Omental fat pad (tissue), 4 donors: ENCODE data around the gene IRX4. TPM values are rescaled to one million over a fixed set of nuclear protein-coding genes. Genes with fewer than 3 reads are reported as not detected.

Experiments used
- ATAC-seq: fragments of 150-250 bp; one replicate; pipeline ENCODE4 v1.9.1; 2016; ENCODE audit warnings: mild to moderate bottlenecking, moderate library complexity; ENCODE audit not compliant: low FRiP score
- DNase-seq: peaks from one replicate; pipeline ENCODE4 v3.0.0-alpha.2; 2019; ENCODE audit warnings: low spot score
- total RNA-seq, 4 donors: library from RNA; depleted of rRNA; stranded (reverse); fragments of >200 nt; gene quantifications; one replicate each; pipeline ENCODE4 v1.1.0, GENCODE V29; 2016
- TF ChIP-seq, protein P1 (sequence below), 3 donors: fragments of 450-650 bp; IDR thresholded peaks; one replicate each; pipeline ENCODE4 v1.5.1; 2016 to 2017; ENCODE audit warnings: antibody characterized with exemption in 3 of 3, mild to moderate bottlenecking in 3 of 3, moderate library complexity in 2 of 3

Gene IRX4
- total RNA-seq, 4 donors from 2014 or later, result not detected

- ATAC-seq (no peak), DNase-seq (no peak)
- TF ChIP-seq, protein P1, sequence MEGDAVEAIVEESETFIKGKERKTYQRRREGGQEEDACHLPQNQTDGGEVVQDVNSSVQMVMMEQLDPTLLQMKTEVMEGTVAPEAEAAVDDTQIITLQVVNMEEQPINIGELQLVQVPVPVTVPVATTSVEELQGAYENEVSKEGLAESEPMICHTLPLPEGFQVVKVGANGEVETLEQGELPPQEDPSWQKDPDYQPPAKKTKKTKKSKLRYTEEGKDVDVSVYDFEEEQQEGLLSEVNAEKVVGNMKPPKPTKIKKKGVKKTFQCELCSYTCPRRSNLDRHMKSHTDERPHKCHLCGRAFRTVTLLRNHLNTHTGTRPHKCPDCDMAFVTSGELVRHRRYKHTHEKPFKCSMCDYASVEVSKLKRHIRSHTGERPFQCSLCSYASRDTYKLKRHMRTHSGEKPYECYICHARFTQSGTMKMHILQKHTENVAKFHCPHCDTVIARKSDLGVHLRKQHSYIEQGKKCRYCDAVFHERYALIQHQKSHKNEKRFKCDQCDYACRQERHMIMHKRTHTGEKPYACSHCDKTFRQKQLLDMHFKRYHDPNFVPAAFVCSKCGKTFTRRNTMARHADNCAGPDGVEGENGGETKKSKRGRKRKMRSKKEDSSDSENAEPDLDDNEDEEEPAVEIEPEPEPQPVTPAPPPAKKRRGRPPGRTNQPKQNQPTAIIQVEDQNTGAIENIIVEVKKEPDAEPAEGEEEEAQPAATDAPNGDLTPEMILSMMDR (IDR thresholded peaks at IDR 0.05), result no peak
These were observed 10.1 kb upstream of the IRX4 start for GRCh38 chr5:1892685-1893445.

DNA sequence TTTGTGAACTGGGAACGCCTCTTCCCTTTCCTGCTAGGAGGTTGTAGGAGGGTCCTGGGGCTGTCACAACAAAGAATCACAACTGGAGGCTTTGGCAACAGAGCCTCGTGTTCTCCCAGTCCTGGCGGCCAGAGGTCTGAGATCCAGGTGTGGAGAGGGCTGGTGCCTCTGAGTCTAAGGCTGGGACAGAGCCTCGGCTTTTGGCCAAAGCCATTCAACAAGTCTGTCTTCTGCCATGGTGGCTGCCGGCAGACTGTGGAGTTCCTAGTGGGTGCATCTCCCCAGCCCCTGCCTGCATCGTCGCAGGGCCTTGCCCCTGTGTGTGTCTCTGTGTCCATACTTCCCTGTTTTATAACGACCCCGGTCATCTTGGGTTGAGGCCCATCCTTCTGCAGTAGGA, 9.5 kb upstream of the IRX4 start:
- ATAC-seq (no peak), DNase-seq (no peak)
- TF ChIP-seq, protein P1 (IDR thresholded peaks at IDR 0.05), result no peak

- TF ChIP-seq, protein P1 (IDR thresholded peaks at IDR 0.05), result no peak
- no peak for ATAC-seq
- DNase-seq, result no peak
These were observed 8.7 kb upstream of the IRX4 start for GRCh38 chr5:1891391-1891790.

GRCh38 chr5:1890296-1890695, 7.6 kb upstream of the IRX4 start:
- no peak for ATAC-seq
- TF ChIP-seq, protein P1 (IDR thresholded peaks at IDR 0.05), result no peak
- DNase-seq, result no peak

- TF ChIP-seq, protein P1 (IDR thresholded peaks at IDR 0.05), result no peak
- DNase-seq, result no peak
- ATAC-seq, result no peak
These were observed 6.8 kb upstream of the IRX4 start for GRCh38 chr5:1889321-1890065.

- TF ChIP-seq, protein P1 (IDR thresholded peaks at IDR 0.05), result no peak
- no peak for ATAC-seq
- no peak for DNase-seq
These were observed 6.0 kb upstream of the IRX4 start for GRCh38 chr5:1888541-1889251.
